ENCODE measurements around the gene TAOK1.
"Not testable (repeated sequence)": the region's sequence is repeated elsewhere in the genome, so short reads cannot be mapped to it uniquely, and the experiment has no call there.

DNA sequence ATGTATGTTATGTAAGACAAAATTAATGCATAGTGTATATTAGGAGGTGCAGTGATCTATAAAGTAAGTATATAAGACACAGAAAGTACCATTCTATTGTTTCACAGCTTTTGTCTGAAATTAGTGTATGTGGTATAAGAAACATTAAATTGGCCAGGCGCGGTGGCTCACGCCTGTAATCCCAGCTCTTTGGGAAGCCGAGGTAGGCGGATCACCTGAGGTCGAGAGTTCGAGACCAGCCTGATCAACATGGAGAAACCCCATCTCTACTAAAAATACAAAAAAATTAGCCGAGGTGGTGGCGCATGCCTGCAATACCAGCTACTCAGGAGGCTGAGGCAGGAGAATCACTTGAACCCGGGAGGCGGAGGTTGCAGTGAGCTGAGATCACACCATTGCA is 44.7 kb upstream of the TAOK1 start:
- not testable (repeated sequence) for TF ChIP-seq POLR2A (IDR thresholded peaks at IDR 0.05)
- TF ChIP-seq, protein P1, sequence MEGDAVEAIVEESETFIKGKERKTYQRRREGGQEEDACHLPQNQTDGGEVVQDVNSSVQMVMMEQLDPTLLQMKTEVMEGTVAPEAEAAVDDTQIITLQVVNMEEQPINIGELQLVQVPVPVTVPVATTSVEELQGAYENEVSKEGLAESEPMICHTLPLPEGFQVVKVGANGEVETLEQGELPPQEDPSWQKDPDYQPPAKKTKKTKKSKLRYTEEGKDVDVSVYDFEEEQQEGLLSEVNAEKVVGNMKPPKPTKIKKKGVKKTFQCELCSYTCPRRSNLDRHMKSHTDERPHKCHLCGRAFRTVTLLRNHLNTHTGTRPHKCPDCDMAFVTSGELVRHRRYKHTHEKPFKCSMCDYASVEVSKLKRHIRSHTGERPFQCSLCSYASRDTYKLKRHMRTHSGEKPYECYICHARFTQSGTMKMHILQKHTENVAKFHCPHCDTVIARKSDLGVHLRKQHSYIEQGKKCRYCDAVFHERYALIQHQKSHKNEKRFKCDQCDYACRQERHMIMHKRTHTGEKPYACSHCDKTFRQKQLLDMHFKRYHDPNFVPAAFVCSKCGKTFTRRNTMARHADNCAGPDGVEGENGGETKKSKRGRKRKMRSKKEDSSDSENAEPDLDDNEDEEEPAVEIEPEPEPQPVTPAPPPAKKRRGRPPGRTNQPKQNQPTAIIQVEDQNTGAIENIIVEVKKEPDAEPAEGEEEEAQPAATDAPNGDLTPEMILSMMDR (IDR thresholded peaks at IDR 0.05), result not testable (repeated sequence)

All from Peyer's patch (tissue), 4 donors.